Gastroesophageal sphincter (tissue), 4 donors: ENCODE measurements around the gene ZSCAN23. TPM values are rescaled to one million over a fixed set of nuclear protein-coding genes. Genes with fewer than 3 reads are reported as not detected.

Experiments
- ATAC-seq: fragments of 150-250 bp; one replicate; pipeline ENCODE4 v1.9.1; 2016; ENCODE audit warnings: mild to moderate bottlenecking, moderate library complexity
- H3K27ac ChIP-seq, 4 donors: fragments of 200-600 bp; sonication (generic) in 3 of 4; 1 replicate in 3 of 4; 2 replicates in 1 of 4; pipeline ENCODE4 v1.5.1; 2016 to 2019
- H3K27me3 ChIP-seq: fragments of 200-600 bp; sonication (generic); one replicate; pipeline ENCODE4 v1.5.1; 2019
- H3K36me3 ChIP-seq, 2 donors: fragments of 200-600 bp; sonication (generic); one replicate each; pipeline ENCODE4 v1.5.1; 2019; ENCODE audit warnings: control low read depth in 1 of 2
- H3K4me1 ChIP-seq, 3 donors: fragments of 200-600 bp; sonication (generic); 1 replicate in 2 of 3; 2 replicates in 1 of 3; pipeline ENCODE4 v1.5.1; 2016 to 2019; ENCODE audit warnings: control low read depth in 2 of 3
- H3K4me3 ChIP-seq, 2 donors: fragments of 200-600 bp; sonication (generic); one replicate each; pipeline ENCODE4 v1.5.1; 2019; ENCODE audit warnings: mild to moderate bottlenecking in 1 of 2, moderate library complexity in 1 of 2
- H3K9me3 ChIP-seq, 3 donors: fragments of 200-600 bp; sonication (generic); one replicate each; pipeline ENCODE4 v1.5.1; 2017 to 2019; ENCODE audit warnings: control low read depth in 2 of 3
- CTCF ChIP-seq, 4 experiments: fragments of 200-600 bp in 2 of 4; fragments of 450-650 bp in 2 of 4; sonication (generic) in 1 of 4; IDR thresholded peaks; one replicate each; pipeline ENCODE4 v1.5.1; 2017 to 2019; ENCODE audit warnings: antibody characterized with exemption in 4 of 4, mild to moderate bottlenecking in 2 of 4, moderate library complexity in 2 of 4
- EP300 ChIP-seq: sonication (generic); formaldehyde crosslinking; IDR thresholded peaks from one replicate; pipeline ENCODE4 v1.6.1; 2017; ENCODE audit warnings: antibody characterized with exemption, mild to moderate bottlenecking
- POLR2A ChIP-seq, 2 donors: fragments of 450-650 bp; IDR thresholded peaks; one replicate each; pipeline ENCODE4 v1.6.1; 2017; ENCODE audit warnings: antibody characterized with exemption in 2 of 2, mild to moderate bottlenecking in 2 of 2, moderate library complexity in 1 of 2
- POLR2AphosphoS5 ChIP-seq: sonication (generic); formaldehyde crosslinking; IDR thresholded peaks from one replicate; pipeline ENCODE4 v1.6.1; 2017; ENCODE audit warnings: antibody characterized with exemption
- WGBS, 2 donors: methylation state at CpG; one replicate each; pipeline ENCODE4 v1.1.5; 2018; ENCODE audit warnings: low coverage in 1 of 2; 5-methylcytosine and 5-hydroxymethylcytosine counted together
- total RNA-seq, 4 donors: library from RNA; depleted of rRNA; stranded (reverse); fragments of >200 nt; gene quantifications; one replicate each; pipeline ENCODE4 v1.1.0, GENCODE V29; 2016

ZSCAN23 gene
- total RNA-seq, 4 donors from 2014 or later: 2.6 to 8.1 (median 2.8) TPM

GRCh38 chr6:28486988-28487742 lies 43.9 kb upstream of the ZSCAN23 start:
- Histone ChIP-seq H3K4me1 (peaks cover 0 to 7% (median 0%) of the 10 kb centered on the region in 3 donors), H3K4me3 (no peak overlapping the region), H3K36me3 (no peaks in the 10 kb centered on the region), H3K9me3 (no peaks in the 10 kb centered on the region), H3K27ac (no peak overlapping the region), H3K27me3 (peaks cover 71% of the 10 kb centered on the region)
- WGBS, 2 donors: 38 to 40% methylated on average over 1 of the region's 3 CpGs
- no peak for ATAC-seq
- TF ChIP-seq POLR2AphosphoS5: no peak
- TF ChIP-seq CTCF (IDR thresholded peaks at IDR 0.05): no peak
- TF ChIP-seq EP300: no peak
- TF ChIP-seq POLR2A (IDR thresholded peaks at IDR 0.05): no peak

GRCh38 chr6:28486533-28486932 lies 43.2 kb upstream of the ZSCAN23 start:
- Histone ChIP-seq H3K27ac (no peak overlapping the region), H3K4me3 (no peak overlapping the region), H3K36me3 (no peaks in the 10 kb centered on the region), H3K27me3 (peaks cover 71% of the 10 kb centered on the region), H3K4me1 (peaks cover 0 to 7% (median 0%) of the 10 kb centered on the region in 3 donors), H3K9me3 (no peaks in the 10 kb centered on the region)
- TF ChIP-seq POLR2A (IDR thresholded peaks at IDR 0.05) (no peak), CTCF (IDR thresholded peaks at IDR 0.05) (no peak), POLR2AphosphoS5 (no peak), EP300 (no peak)
- no peak for ATAC-seq
- WGBS, 2 donors: 89 to 100% methylated on average over 1 of the region's 1 CpG

- peaks cover 0 to 7% (median 0%) of the 10 kb centered on the region in 3 donors for H3K4me1 ChIP-seq
- no peak for ATAC-seq
- H3K27ac ChIP-seq: no peak overlapping the region
- H3K9me3 ChIP-seq: no peaks in the 10 kb centered on the region
- H3K27me3 ChIP-seq: peaks cover 72% of the 10 kb centered on the region
- H3K36me3 ChIP-seq: no peaks in the 10 kb centered on the region
- TF ChIP-seq CTCF (IDR thresholded peaks at IDR 0.05) (no peak), EP300 (no peak), POLR2AphosphoS5 (no peak), POLR2A (IDR thresholded peaks at IDR 0.05) (no peak)
- 91 to 100% methylated on average over 3 of the region's 3 CpGs for WGBS, 2 donors
- no peak overlapping the region for H3K4me3 ChIP-seq
Measured at GRCh38 chr6:28485482-28485881, 42.2 kb upstream of the ZSCAN23 start.

- peaks cover 74% of the 10 kb centered on the region for H3K27me3 ChIP-seq
- peaks cover 0 to 4% (median 0%) of the 10 kb centered on the region in 3 donors for H3K9me3 ChIP-seq
- H3K36me3 ChIP-seq: no peaks in the 10 kb centered on the region
- H3K27ac ChIP-seq: no peak overlapping the region
- ATAC-seq: no peak
- TF ChIP-seq POLR2AphosphoS5: no peak
- no peak for TF ChIP-seq EP300
- no peak for TF ChIP-seq POLR2A (IDR thresholded peaks at IDR 0.05)
- no peak for TF ChIP-seq CTCF (IDR thresholded peaks at IDR 0.05)
- no peaks in the 10 kb centered on the region for H3K4me1 ChIP-seq
- H3K4me3 ChIP-seq: no peak overlapping the region
- WGBS, 2 donors: 54 to 67% methylated on average over 8 to 9 of the region's 9 CpGs
Measured at GRCh38 chr6:28480253-28480932, 37.1 kb upstream of the ZSCAN23 start.
